OCI-LY1 (cell line): Measurements from ENCODE around the gene AGBL1.

Experiments used
- CTCF ChIP-seq: fragments of 200-600 bp; sonication (generic), shearing (Covaris generic); IDR thresholded peaks from 2 replicates; pipeline ENCODE4 v1.5.1; 2017; ENCODE audit warnings: mild to moderate bottlenecking, antibody characterized with exemption, low read length, moderate library complexity, mixed read lengths
- EZH2 ChIP-seq: fragments of 200-600 bp; sonication (generic), shearing (Covaris generic); IDR thresholded peaks from 2 replicates; pipeline ENCODE4 v1.8.0; 2017; ENCODE audit warnings: borderline replicate concordance, mixed run types, mild to moderate bottlenecking, antibody characterized with exemption, low read length, moderate library complexity, mixed read lengths

GRCh38 chr15:86355801-86356200, 276.1 kb downstream of the AGBL1 start:
- TF ChIP-seq CTCF, result no peak
- no peak for TF ChIP-seq EZH2
